Cardiac muscle cell (in vitro differentiated cells and primary cell): Measurements from ENCODE around the gene ATXN10. TPM values are rescaled to one million over a fixed set of nuclear protein-coding genes. Genes with fewer than 3 reads are reported as not detected.

ENCODE experiments used
- DNase-seq, 2 donors: peaks; one replicate each; pipeline versions ENCODE4 v3.0.0 to v3.0.0-alpha.2; 2010 to 2017; ENCODE audit warnings: low read depth in 1 of 2, low spot score in 1 of 2
- H3K27ac ChIP-seq: fragments of 200-600 bp; sonication (generic); 2 replicates; pipeline ENCODE4 v1.5.1; 2016
- H3K27me3 ChIP-seq: fragments of 200-600 bp; sonication (generic); 2 replicates; pipeline ENCODE4 v1.6.0; 2016; ENCODE audit warnings: control low read depth
- H3K36me3 ChIP-seq: fragments of 200-600 bp; sonication (generic); 2 replicates; pipeline ENCODE4 v1.5.1; 2016; ENCODE audit warnings: control low read depth
- H3K4me1 ChIP-seq: fragments of 200-600 bp; sonication (generic); 2 replicates; pipeline ENCODE4 v1.8.1; 2017; ENCODE audit warnings: low read depth, mild to moderate bottlenecking, mixed run types
- H3K4me3 ChIP-seq: fragments of 200-600 bp; sonication (generic); 2 replicates; pipeline ENCODE4 v1.5.1; 2016; ENCODE audit warnings: mild to moderate bottlenecking
- H3K9me3 ChIP-seq: fragments of 200-600 bp; sonication (generic); 2 replicates; pipeline ENCODE4 v1.5.1; 2017; ENCODE audit warnings: low read depth, mild to moderate bottlenecking, control low read depth
- polyA plus RNA-seq: library from polyadenylated mRNA; unstranded; fragments of >200 nt; fragmentation: Nextera tagmentation; extraction: Ambion mirVana; gene quantifications from 2 replicates; pipeline ENCODE4 v1.2.1, GENCODE V29; 2016
- total RNA-seq: library from RNA; depleted of rRNA; stranded (reverse); fragments of >200 nt; gene quantifications from 2 replicates; pipeline ENCODE4 v1.2.3, GENCODE V29; 2016
- TF ChIP-seq, protein P1 (sequence below): IDR thresholded peaks from 2 replicates; pipeline ENCODE4 v1.5.1; 2012; ENCODE audit warnings: low read depth, mild to moderate bottlenecking, low read length

Gene ATXN10
- total and polyA plus RNA-seq, 2 experiments from 2014 or later: 67.3 to 279 TPM

DNA sequence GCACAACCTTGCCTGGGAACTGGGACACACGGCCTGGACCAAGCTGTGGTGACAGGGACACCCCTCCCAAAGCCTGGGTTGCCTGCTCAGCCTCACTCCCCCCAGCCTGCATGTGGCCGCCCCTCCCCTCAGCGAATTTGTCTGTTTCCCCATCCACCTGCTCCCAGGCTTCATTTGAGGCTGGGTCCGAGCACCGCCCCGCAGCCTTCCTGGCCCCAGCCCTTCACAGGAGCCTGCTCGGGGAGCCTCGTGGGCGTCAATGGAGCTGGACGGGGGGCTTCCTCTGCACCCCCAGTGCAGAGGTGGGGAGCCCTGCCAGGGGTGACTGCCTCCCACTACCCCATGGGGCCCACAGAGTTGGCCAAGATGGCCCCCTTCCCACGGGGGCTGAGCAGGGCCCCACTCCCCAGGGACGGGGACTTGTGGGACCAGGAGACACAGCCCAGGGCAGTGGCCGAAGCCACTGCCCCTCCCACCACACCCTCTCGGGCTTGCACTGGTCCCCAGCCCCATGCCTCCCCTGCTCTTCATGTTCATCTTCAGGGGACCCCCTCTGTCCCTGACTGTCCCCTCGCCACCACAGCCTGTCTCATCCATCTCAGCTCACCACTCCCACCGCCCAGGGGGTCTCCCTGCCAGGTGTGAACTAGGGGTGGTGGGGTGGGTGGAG, 213.7 kb downstream of the ATXN10 start:
- Histone ChIP-seq H3K9me3 (no peaks in the 10 kb centered on the region), H3K4me1 (peaks cover 3% of the 10 kb centered on the region), H3K27ac (no peak overlapping the region), H3K27me3 (peaks cover 30% of the 10 kb centered on the region), H3K36me3 (no peaks in the 10 kb centered on the region), H3K4me3 (no peak overlapping the region)
- no peak for DNase-seq
- TF ChIP-seq, protein P1, sequence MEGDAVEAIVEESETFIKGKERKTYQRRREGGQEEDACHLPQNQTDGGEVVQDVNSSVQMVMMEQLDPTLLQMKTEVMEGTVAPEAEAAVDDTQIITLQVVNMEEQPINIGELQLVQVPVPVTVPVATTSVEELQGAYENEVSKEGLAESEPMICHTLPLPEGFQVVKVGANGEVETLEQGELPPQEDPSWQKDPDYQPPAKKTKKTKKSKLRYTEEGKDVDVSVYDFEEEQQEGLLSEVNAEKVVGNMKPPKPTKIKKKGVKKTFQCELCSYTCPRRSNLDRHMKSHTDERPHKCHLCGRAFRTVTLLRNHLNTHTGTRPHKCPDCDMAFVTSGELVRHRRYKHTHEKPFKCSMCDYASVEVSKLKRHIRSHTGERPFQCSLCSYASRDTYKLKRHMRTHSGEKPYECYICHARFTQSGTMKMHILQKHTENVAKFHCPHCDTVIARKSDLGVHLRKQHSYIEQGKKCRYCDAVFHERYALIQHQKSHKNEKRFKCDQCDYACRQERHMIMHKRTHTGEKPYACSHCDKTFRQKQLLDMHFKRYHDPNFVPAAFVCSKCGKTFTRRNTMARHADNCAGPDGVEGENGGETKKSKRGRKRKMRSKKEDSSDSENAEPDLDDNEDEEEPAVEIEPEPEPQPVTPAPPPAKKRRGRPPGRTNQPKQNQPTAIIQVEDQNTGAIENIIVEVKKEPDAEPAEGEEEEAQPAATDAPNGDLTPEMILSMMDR: no peak

DNA sequence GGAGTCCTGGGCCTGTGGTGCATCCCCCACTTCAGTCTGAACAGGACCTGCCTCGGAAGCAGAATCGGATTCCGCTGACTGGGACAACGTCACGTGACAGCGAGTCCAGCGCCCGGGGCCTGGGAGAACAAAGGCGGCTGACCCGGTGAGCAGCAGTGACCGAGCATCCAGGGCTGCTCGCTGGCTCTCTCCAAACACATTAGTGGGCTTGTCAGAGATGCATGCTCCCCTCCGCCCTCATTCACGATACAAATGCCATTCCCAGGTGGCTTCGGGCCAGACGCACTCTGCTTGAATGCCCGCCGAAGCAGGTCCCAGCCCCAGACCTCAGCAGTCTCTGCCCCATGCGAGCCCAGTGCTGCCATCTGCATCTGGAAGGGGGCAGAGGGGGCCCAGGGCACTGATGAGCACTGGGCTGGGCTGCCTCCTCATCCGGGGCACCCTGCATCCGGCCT, 214.3 kb downstream of the ATXN10 start:
- Histone ChIP-seq H3K4me1 (no peaks in the 10 kb centered on the region), H3K36me3 (no peaks in the 10 kb centered on the region), H3K9me3 (no peaks in the 10 kb centered on the region), H3K27me3 (peaks cover 24% of the 10 kb centered on the region), H3K27ac (no peak overlapping the region), H3K4me3 (no peak overlapping the region)
- DNase-seq: no peak
- TF ChIP-seq, protein P1: no peak

DNA sequence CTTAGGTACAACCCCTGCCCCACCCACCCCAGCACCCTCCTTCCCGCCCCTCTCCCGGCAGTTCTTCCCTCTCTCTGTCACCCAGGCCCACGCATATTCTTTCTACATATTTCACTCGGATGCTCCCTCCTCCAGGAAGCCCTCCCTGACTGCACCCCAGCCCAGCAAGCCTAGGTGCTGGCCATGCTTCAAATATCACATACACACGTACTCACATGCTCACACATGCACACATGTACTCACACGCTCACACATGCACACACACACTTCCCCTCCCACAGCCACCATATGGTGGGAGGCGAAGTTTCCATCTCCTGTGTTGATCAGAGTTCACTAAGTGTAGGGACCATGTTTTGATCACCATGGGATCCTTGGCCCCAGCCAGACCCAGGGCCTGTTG, 214.9 kb downstream of the ATXN10 start:
- H3K4me3 ChIP-seq: no peak overlapping the region
- no peak for DNase-seq
- no peaks in the 10 kb centered on the region for H3K9me3 ChIP-seq
- no peak overlapping the region for H3K27ac ChIP-seq
- H3K36me3 ChIP-seq: no peaks in the 10 kb centered on the region
- peaks cover 18% of the 10 kb centered on the region for H3K27me3 ChIP-seq
- TF ChIP-seq, protein P1: no peak
- H3K4me1 ChIP-seq: no peaks in the 10 kb centered on the region

DNA sequence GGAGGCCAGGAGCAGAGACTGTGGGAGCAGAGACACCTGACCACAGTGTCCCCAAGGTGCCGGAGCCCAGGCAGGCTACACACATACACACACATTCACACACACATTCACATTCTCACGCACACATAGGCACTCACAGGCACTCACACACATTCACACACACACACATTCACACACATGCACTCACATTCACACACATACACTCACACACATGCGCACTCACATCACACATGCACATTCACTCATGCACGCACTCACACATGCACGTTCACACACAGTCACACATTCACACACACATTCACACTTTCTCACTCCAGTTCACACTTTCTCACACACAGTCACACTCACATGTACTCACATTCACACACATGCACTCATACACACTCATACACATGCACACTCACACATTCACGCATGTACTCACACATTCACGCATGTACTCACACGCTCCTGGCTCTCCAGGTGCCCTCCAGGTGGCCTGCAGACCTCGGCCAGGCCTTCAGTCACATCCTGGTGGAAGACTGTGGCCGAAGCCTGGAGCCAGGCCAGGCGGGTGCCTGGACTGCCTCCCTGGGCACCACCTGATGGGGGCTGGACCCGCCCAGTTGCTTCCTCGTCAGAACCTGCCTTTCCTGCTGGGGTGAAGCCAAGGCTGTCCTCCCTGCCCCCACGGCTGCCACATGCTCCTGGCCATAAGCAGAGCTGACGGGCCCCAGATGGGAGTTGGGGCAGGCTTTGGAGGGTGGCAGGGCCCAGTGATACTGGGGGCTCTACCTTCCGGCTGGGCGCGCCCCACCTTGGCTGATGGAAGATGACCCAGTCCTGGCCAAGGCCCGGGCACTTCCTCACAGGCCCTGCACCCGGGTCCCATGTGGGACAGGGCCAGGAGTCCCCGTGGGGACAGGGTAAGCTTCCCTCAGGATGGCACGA, 215.8 kb downstream of the ATXN10 start:
- DNase-seq: no peak
- Histone ChIP-seq H3K4me3 (no peak overlapping the region), H3K36me3 (no peaks in the 10 kb centered on the region), H3K27me3 (peaks cover 9% of the 10 kb centered on the region), H3K4me1 (no peaks in the 10 kb centered on the region), H3K27ac (no peak overlapping the region), H3K9me3 (no peaks in the 10 kb centered on the region)
- TF ChIP-seq, protein P1: no peak

DNA sequence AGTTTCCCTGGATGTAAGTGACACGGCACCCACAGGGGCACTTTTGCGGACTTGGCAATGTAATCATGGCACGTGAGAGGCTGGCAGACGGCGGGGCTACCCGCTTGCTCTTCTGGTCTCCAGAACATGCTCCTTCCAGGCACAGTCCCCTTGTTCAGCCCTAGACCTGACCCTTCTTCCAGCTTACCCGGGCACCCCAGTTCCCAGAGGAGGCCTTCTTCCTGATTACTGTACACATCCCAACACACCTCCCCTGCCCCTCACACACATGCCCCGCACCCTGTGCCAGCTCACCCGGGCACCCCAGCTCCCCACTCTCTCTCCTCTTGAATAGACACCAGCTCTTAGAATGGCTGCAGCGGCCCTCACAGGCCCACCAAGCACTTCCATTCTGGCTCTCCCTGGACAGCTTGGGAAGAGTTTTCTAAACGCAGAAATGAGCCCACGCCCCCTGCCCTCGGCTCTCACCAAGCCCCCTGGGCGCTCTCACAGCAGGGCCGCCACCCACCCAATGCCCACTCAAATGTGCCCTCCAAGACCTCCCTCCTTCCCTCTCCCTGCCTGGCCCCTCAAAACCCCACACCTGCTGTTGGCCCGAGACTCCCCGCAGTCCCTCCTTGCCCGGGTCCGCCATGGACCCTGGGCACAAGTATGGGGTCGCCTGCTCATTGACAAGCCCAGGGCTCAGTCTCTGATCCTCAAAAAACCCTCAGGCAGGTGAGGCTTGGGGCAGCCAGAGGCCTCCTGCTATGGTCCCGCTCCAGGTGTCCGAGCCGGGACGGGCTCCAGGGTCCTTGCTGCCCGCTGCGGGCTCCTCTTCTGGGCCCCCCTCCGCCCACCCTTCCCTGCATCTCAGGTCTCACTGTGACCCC, 216.8 kb downstream of the ATXN10 start:
- H3K4me1 ChIP-seq: no peaks in the 10 kb centered on the region
- no peaks in the 10 kb centered on the region for H3K36me3 ChIP-seq
- no peak overlapping the region for H3K27ac ChIP-seq
- H3K27me3 ChIP-seq: no peaks in the 10 kb centered on the region
- H3K4me3 ChIP-seq: no peak overlapping the region
- H3K9me3 ChIP-seq: no peaks in the 10 kb centered on the region
- TF ChIP-seq, protein P1: no peak
- no peak for DNase-seq
